Esophagus squamous epithelium (tissue), 4 donors: ENCODE data around the gene KCTD2.

Source experiments
- POLR2A ChIP-seq, 4 donors: fragments of 450-650 bp; IDR thresholded peaks; one replicate each; pipeline ENCODE4 v1.6.1; 2017; ENCODE audit warnings: antibody characterized with exemption in 4 of 4, mild to moderate bottlenecking in 4 of 4, moderate library complexity in 3 of 4
- TF ChIP-seq, protein P1 (sequence below), 6 experiments: fragments of 450-650 bp in 4 of 6; fragments of 200-600 bp in 2 of 6; sonication (generic) in 2 of 6; IDR thresholded peaks; one replicate each; pipeline ENCODE4 v1.5.1; 2016 to 2019; ENCODE audit warnings: antibody characterized with exemption in 6 of 6, mild to moderate bottlenecking in 4 of 6, moderate library complexity in 4 of 6

DNA sequence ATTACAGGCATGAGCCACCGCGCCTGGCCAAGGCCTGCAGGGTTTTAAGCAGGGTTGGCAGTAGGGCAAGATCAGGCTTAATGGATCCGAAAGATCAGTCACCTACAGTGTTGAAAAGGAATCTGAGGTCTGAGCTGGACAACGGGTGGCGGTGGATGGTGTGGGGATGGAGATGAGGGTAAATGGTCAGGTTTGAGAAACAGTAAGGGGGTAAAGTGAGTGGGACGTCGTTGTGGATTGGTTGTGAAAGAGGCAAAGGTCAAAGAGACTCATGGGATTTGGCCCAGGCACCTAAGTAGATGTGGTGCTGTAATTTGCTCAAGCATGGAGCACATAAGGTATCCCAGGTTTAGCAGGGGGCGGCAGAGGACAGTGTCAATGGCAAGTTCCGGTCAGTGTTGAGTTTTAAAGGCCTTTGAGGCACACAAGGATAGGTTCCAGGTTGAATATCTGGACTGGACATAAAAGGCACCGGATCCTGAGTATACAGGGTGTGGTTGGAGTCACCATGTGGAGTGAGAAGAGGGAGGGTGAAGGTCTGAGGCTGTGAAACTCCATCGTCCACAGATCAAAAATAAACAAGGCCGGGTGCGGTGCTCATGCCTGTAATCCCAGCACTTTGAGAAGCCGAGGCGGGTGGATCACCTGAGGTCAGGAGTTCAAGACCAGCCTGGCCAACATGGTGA, 39.6 kb downstream of the KCTD2 start:
- TF ChIP-seq, protein P1, sequence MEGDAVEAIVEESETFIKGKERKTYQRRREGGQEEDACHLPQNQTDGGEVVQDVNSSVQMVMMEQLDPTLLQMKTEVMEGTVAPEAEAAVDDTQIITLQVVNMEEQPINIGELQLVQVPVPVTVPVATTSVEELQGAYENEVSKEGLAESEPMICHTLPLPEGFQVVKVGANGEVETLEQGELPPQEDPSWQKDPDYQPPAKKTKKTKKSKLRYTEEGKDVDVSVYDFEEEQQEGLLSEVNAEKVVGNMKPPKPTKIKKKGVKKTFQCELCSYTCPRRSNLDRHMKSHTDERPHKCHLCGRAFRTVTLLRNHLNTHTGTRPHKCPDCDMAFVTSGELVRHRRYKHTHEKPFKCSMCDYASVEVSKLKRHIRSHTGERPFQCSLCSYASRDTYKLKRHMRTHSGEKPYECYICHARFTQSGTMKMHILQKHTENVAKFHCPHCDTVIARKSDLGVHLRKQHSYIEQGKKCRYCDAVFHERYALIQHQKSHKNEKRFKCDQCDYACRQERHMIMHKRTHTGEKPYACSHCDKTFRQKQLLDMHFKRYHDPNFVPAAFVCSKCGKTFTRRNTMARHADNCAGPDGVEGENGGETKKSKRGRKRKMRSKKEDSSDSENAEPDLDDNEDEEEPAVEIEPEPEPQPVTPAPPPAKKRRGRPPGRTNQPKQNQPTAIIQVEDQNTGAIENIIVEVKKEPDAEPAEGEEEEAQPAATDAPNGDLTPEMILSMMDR (IDR thresholded peaks at IDR 0.05) = no peak
- TF ChIP-seq POLR2A (IDR thresholded peaks at IDR 0.05) = no peak
